H1 (cell line): ENCODE data around the gene CRABP1. TPM values are rescaled to one million over a fixed set of nuclear protein-coding genes. Genes with fewer than 3 reads are reported as not detected.

Source experiments
- POU5F1 ChIP-seq: IDR thresholded peaks from 2 replicates; pipeline ENCODE4 v1.6.1; 2011; ENCODE audit warnings: low read depth, mild to moderate bottlenecking, low read length, moderate library complexity
- RBBP5 ChIP-seq: IDR thresholded peaks from 2 replicates; pipeline ENCODE4 v1.7.1; 2012; ENCODE audit warnings: low read depth, mild to moderate bottlenecking, inconsistent platforms, low read length, moderate library complexity, borderline replicate concordance
- RNF2 ChIP-seq: fragments of 200-900, 300-1000 bp; sonication (generic); IDR thresholded peaks from 2 replicates; pipeline ENCODE4 v1.7.1; 2016; ENCODE audit warnings: borderline replicate concordance, low read depth, mild to moderate bottlenecking, antibody characterized with exemption, low read length; ENCODE audit not compliant: poor library complexity, severe bottlenecking; ENCODE audit errors: missing control alignments
- TEAD4 ChIP-seq: IDR thresholded peaks from 2 replicates; pipeline ENCODE4 v1.6.1; 2012; ENCODE audit warnings: low read depth, low read length, inconsistent platforms, mixed read lengths
- polyA plus RNA-seq, 7 experiments: library from polyadenylated mRNA; depleted of rRNA in 3 of 7; stranded (reverse) in 5 of 7; unstranded in 2 of 7; fragments of >200 nt in 5 of 7; fragments of 200-250 nt in 2 of 7; gene quantifications; 1 replicate in 5 of 7; 2 replicates in 1 of 7; 4 replicates in 1 of 7; pipeline versions ENCODE4 v1.2.1 to v1.2.3, GENCODE V29; 2011 to 2013; ENCODE audit warnings: missing spikeins in 2 of 7, mixed read lengths in 2 of 7
- total RNA-seq: library from RNA; stranded (reverse); fragmentation: NEBNext Ultra II Directional; extraction: Animal tissue kit (Norgen Biotek cat#: 25700); gene quantifications from 2 replicates; pipeline ENCODE4 v1.2.1, GENCODE V29; 2021
- TF ChIP-seq, protein P1 (sequence below), 3 experiments: IDR thresholded peaks; 1 replicate in 2 of 3; 2 replicates in 1 of 3; pipeline versions ENCODE4 v1.5.1 to v1.6.1; 2011; ENCODE audit warnings: low read length in 3 of 3, mild to moderate bottlenecking in 3 of 3, inconsistent platforms in 2 of 3, low read depth in 1 of 3, moderate library complexity in 1 of 3; ENCODE audit not compliant: insufficient read depth in 1 of 3; ENCODE audit errors: control extremely low read depth in 1 of 3

The CRABP1 gene
- total and polyA plus RNA-seq, 2 of the 8 experiments (the other 6 are each of a cell fraction or from before 2014, with no cell fraction given): 385 to 655 TPM

- TF ChIP-seq, protein P1, sequence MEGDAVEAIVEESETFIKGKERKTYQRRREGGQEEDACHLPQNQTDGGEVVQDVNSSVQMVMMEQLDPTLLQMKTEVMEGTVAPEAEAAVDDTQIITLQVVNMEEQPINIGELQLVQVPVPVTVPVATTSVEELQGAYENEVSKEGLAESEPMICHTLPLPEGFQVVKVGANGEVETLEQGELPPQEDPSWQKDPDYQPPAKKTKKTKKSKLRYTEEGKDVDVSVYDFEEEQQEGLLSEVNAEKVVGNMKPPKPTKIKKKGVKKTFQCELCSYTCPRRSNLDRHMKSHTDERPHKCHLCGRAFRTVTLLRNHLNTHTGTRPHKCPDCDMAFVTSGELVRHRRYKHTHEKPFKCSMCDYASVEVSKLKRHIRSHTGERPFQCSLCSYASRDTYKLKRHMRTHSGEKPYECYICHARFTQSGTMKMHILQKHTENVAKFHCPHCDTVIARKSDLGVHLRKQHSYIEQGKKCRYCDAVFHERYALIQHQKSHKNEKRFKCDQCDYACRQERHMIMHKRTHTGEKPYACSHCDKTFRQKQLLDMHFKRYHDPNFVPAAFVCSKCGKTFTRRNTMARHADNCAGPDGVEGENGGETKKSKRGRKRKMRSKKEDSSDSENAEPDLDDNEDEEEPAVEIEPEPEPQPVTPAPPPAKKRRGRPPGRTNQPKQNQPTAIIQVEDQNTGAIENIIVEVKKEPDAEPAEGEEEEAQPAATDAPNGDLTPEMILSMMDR (IDR thresholded peaks at IDR 0.05; ENCODE audit: control extremely low read depth in 1 of 3, insufficient read depth in 1 of 3, low read depth in 1 of 3, low read length in 3 of 3): no peak
- TF ChIP-seq RNF2 (no peak), TEAD4 (no peak), POU5F1 (no peak), RBBP5 (no peak)
Observed at GRCh38 chr15:78334845-78335244, 5.3 kb upstream of the CRABP1 start (continued).
